GM06990 (cell line): Measurements from ENCODE around the gene RAB4B.
A peak's percentile ranks its signal among the peaks of the same experiment; 100 is the strongest.
"Not testable (repeated sequence)": the region's sequence is repeated elsewhere in the genome, so short reads cannot be mapped to it uniquely, and the experiment has no call there.

Source experiments
- DNase-seq: peaks from one replicate; pipeline ENCODE4 v3.0.0-alpha.2; 2011; ENCODE audit not compliant: insufficient read length; ENCODE audit errors: extremely low read depth
- H3K27me3 ChIP-seq: replicated peaks from 2 replicates; pipeline ENCODE4 v1.6.0; 2011; ENCODE audit warnings: low read length; ENCODE audit not compliant: control insufficient read depth, insufficient read depth
- H3K36me3 ChIP-seq: 2 replicates; pipeline ENCODE4 v1.5.1; 2011; ENCODE audit warnings: low read length; ENCODE audit not compliant: control insufficient read depth, insufficient read depth
- H3K4me3 ChIP-seq: replicated peaks from 2 replicates; pipeline ENCODE4 v1.5.1; 2011; ENCODE audit warnings: low read depth, mild to moderate bottlenecking, control low read depth, low read length
- TF ChIP-seq, protein P1 (sequence below): IDR thresholded peaks from 2 replicates; pipeline ENCODE4 v1.5.1; 2011; ENCODE audit warnings: low read length, control low read depth, mild to moderate bottlenecking, inconsistent platforms; ENCODE audit not compliant: insufficient read depth, poor library complexity, severe bottlenecking

Gene RAB4B

DNA sequence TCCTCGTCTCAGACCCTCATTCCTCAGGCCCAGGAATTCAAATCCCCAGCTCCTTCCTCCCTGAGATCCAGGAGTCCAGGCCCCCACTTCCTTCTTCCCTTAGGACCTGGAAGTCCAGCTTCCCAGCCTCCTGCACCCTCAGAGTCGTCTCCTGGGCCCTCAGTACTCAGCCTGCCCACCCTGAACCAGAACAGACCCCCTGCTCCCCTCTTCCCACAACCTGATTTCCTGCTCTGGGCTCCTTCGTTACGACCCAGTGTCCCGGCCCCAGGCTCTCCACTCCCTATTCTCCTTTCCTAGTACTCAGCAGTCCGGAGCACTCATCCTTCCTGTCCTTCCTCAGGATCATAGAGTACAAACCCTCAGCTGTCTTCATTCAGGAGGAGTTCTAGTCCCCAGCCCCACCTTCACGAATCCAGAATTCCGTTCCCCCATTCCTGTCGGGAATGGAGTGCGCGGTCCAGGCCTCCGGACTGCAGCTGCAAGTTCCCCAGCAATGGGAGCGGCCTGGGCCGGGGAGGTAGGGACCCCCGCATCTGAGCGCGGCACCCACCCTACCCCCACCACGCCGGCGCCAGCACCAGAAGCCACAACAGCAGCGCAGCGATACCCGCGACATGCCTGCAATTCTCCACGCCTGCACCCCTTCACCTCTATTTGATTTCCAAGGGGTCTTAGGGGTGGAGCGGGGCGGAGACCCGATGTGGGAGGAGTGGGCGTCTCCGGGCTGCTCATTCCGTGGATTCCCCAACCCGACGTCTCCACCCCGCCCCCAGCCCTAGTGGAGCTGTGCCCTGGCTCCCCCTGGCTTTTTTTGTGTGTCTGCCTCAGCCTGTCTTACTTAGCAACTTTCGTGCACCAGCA, 33.7 kb downstream of the RAB4B start:
- Histone ChIP-seq H3K27me3 (no peaks in the 10 kb centered on the region), H3K4me3 (no peak overlapping the region), H3K36me3 (peaks cover 19% of the 10 kb centered on the region)
- no peak for DNase-seq
- TF ChIP-seq, protein P1, sequence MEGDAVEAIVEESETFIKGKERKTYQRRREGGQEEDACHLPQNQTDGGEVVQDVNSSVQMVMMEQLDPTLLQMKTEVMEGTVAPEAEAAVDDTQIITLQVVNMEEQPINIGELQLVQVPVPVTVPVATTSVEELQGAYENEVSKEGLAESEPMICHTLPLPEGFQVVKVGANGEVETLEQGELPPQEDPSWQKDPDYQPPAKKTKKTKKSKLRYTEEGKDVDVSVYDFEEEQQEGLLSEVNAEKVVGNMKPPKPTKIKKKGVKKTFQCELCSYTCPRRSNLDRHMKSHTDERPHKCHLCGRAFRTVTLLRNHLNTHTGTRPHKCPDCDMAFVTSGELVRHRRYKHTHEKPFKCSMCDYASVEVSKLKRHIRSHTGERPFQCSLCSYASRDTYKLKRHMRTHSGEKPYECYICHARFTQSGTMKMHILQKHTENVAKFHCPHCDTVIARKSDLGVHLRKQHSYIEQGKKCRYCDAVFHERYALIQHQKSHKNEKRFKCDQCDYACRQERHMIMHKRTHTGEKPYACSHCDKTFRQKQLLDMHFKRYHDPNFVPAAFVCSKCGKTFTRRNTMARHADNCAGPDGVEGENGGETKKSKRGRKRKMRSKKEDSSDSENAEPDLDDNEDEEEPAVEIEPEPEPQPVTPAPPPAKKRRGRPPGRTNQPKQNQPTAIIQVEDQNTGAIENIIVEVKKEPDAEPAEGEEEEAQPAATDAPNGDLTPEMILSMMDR, result no peak

DNA sequence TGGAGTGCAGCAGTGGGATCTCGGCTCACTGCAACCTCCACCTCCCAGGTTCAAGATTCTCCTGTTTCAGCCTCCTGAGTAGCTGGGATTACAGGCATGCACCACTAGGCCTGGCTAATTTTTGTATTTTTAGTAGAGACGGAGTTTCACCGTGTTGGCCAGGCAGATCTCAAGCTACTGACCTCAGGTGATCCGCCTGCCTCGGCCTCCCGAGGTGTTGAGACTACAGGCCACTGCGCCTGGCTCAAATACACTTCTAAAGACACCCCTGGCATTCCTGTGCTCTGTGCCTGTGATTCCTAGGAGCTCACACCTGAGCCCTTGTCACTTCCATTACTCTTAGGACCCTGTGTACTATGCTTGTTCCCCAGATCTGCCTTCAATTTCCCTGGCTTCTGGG, 34.5 kb downstream of the RAB4B start:
- not testable (repeated sequence) for H3K4me3 ChIP-seq, DNase-seq

DNA sequence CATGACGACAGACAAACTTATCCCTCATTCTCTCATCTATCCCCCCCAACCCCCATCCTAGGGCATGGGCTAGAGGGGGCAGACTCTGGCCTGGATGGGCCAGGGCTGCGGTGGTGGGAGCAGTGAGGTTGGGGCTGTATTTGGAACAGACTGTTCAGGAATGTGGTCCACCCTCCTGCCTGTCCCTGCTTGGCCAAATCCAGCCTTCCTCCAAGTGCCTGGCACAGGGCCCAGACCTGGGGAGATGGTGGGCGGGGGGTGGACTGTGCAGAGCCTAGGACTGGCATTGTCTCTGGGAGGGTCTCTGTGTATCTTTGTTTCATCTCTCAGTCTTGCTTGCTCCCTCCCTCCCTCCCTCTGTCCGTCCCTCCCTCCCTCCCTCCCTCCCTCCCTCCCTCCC, 35.1 kb downstream of the RAB4B start:
- H3K36me3 ChIP-seq, result peaks cover 10% of the 10 kb centered on the region
- no peak for DNase-seq
- TF ChIP-seq, protein P1, result no peak
- no peaks in the 10 kb centered on the region for H3K27me3 ChIP-seq
- no peak overlapping the region for H3K4me3 ChIP-seq

More for the DNA sequence above, 34.5 kb downstream of the RAB4B start:
- not testable (repeated sequence) for H3K27me3 ChIP-seq
- peaks cover 15% of the 10 kb centered on the region for H3K36me3 ChIP-seq

DNA sequence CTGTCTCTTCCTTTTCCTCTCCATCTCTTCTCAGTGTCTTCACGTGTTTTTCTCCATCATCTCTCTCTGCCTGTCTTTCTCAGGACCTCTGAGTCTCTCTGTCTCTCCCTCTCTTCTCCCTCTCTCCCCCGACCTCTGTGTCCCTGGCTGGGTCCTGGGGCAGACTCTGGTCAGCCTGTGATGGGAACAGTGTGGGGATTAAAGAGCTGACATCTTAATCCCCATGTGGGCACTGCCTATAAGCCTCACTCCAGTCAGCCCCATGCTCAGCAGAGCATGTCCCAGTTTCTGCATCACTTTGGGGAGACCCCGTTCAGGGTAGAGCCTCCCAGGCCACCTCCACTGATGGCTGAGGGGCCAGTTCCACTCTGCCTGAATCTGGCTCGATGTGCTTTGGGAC, 37.2 kb downstream of the RAB4B start:
- Histone ChIP-seq H3K36me3 (no peaks in the 10 kb centered on the region), H3K27me3 (no peaks in the 10 kb centered on the region), H3K4me3 (no peak overlapping the region)
- TF ChIP-seq, protein P1, result no peak
- DNase-seq, result no peak

DNA sequence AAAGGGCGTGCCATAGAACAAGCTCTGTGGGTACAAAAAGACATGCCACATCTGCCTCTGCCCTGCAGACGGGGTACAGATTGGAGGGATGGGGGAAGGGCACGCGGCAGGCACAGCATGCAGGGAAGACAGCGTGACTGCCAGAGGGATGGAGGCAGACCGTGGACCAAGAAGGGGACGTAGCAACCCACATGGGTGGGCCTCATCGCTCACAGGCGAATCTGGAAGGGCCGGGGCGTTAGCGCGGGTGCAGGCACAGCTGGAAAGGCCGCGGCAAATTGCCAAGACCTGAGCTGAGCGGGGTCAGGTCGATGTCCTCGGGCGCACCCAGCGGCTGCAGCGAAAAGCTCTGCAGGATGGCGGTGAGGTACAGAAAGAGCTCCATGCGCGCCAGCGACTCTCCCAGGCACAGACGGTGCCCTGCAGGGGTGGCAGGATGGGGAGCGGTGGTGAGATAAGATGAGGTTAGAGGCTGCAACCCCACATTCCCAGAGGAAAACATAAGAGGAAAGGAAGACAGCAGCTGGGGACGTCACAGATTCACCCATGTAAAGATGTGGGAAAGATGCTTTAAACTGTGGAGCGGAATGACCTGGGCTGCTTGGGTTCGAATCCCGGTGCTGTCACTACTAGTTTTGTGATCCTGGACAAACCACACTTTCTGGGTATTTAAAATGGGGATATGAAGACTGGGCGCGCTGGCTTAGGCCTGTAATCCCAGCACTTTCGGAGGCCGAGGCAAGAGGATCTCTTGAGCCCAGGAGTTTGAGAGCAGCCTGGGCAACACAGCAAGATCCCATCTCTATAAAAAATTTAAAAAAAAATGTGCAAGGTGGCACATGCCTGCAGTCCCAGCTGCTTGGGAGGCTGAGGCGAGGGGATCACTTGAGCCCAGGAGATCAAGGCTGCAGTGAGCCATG, 40.7 kb downstream of the RAB4B start:
- not testable (repeated sequence) for H3K36me3 ChIP-seq, H3K27me3 ChIP-seq
- TF ChIP-seq, protein P1, result peak; percentile 57
- H3K4me3 ChIP-seq, result peak overlapping the region; percentile 44
- DNase-seq, result peak; percentile 70
